ENCODE data around the gene OR10AG1. TPM values are rescaled to one million over a fixed set of nuclear protein-coding genes. Genes with fewer than 3 reads are reported as not detected.

OR10AG1 gene
- total RNA-seq, 1 donor from 2014 or later: not detected

Other genes starting within 250 kb of the OR10AG1 start
- not detected for gene OR5D13, start 196.5 kb downstream of the OR10AG1 start, total RNA-seq
- not detected for gene OR5D14, start 174.4 kb downstream of the OR10AG1 start, total RNA-seq
- gene OR5L1, start 158.6 kb downstream of the OR10AG1 start, total RNA-seq: not detected
- gene OR5D18, start 150.3 kb downstream of the OR10AG1 start, total RNA-seq: not detected
- not detected for gene OR5L2, start 142.7 kb downstream of the OR10AG1 start, total RNA-seq
- not detected for gene OR5D16, start 131.2 kb downstream of the OR10AG1 start, total RNA-seq
- not detected for gene TRIM51, start 86.6 kb downstream of the OR10AG1 start, total RNA-seq
- gene OR5W2, start 55.4 kb downstream of the OR10AG1 start, total RNA-seq: not detected
- not detected for gene OR5I1, start 33.5 kb downstream of the OR10AG1 start, total RNA-seq
- gene OR5F1, start 24.7 kb upstream of the OR10AG1 start, total RNA-seq: not detected
- not detected for gene OR5AS1, start 57.7 kb upstream of the OR10AG1 start, total RNA-seq
- not detected for gene OR8I2, start 123.4 kb upstream of the OR10AG1 start, total RNA-seq
- gene OR8H2, start 133.7 kb upstream of the OR10AG1 start, total RNA-seq: not detected
- not detected for gene OR8H3, start 152.4 kb upstream of the OR10AG1 start, total RNA-seq
- not detected for gene OR8J3, start 170.3 kb upstream of the OR10AG1 start, total RNA-seq
- gene OR8K5, start 190.4 kb upstream of the OR10AG1 start, total RNA-seq: not detected
- gene OR5J2, start 206.7 kb upstream of the OR10AG1 start, total RNA-seq: not detected